H9 (cell line): ENCODE data around the gene C1QTNF6. TPM values are rescaled to one million over a fixed set of nuclear protein-coding genes. Genes with fewer than 3 reads are reported as not detected.

ENCODE experiments used
- DNase-seq: peaks from one replicate; pipeline ENCODE4 v3.0.0-alpha.2; 2017
- H2AFZ ChIP-seq: one replicate; pipeline ENCODE4 v1.6.1; 2013; ENCODE audit warnings: mild to moderate bottlenecking, low read length, control low read depth, moderate library complexity
- H2AK5ac ChIP-seq: 2 replicates; pipeline ENCODE4 v1.6.1; 2013; ENCODE audit warnings: low read length, control low read depth, mixed read lengths; ENCODE audit not compliant: insufficient read length
- H2BK120ac ChIP-seq: one replicate; pipeline ENCODE4 v1.6.1; 2013; ENCODE audit warnings: low read depth, mild to moderate bottlenecking, low read length, control low read depth, inconsistent platforms; ENCODE audit not compliant: poor library complexity, severe bottlenecking
- H2BK12ac ChIP-seq: 2 replicates; pipeline ENCODE4 v1.6.1; 2013; ENCODE audit warnings: low read length, control low read depth, mixed read lengths, low read depth; ENCODE audit not compliant: insufficient read length
- H2BK15ac ChIP-seq: 2 replicates; pipeline ENCODE4 v1.6.1; 2013; ENCODE audit warnings: low read depth, low read length, control low read depth
- H2BK20ac ChIP-seq: one replicate; pipeline ENCODE4 v1.6.1; 2013; ENCODE audit warnings: low read depth, mild to moderate bottlenecking, low read length, control low read depth, inconsistent platforms; ENCODE audit not compliant: poor library complexity, severe bottlenecking
- H2BK5ac ChIP-seq: 2 replicates; pipeline ENCODE4 v1.6.1; 2013; ENCODE audit warnings: low read length, control low read depth, mixed read lengths; ENCODE audit not compliant: insufficient read length
- H3K14ac ChIP-seq: 2 replicates; pipeline ENCODE4 v1.6.1; 2013; ENCODE audit warnings: low read length, control low read depth; ENCODE audit not compliant: insufficient read depth
- H3K18ac ChIP-seq: 2 replicates; pipeline ENCODE4 v1.6.1; 2013; ENCODE audit warnings: low read depth, mild to moderate bottlenecking, mixed read lengths, low read length, control low read depth; ENCODE audit not compliant: insufficient read length
- H3K23ac ChIP-seq: 2 replicates; pipeline ENCODE4 v1.6.1; 2013; ENCODE audit warnings: low read length, control low read depth, mixed read lengths, low read depth; ENCODE audit not compliant: insufficient read length
- H3K23me2 ChIP-seq: 2 replicates; pipeline ENCODE4 v1.6.1; 2013; ENCODE audit warnings: low read depth, mild to moderate bottlenecking, mixed read lengths, low read length, control low read depth; ENCODE audit not compliant: insufficient read length, poor library complexity, severe bottlenecking
- H3K27ac ChIP-seq: 2 replicates; pipeline ENCODE4 v1.5.1; 2013; ENCODE audit warnings: low read length, control low read depth, mixed read lengths, low read depth; ENCODE audit not compliant: insufficient read length
- H3K27me3 ChIP-seq: 2 replicates; pipeline ENCODE4 v1.6.1; 2013; ENCODE audit warnings: low read length, control low read depth, inconsistent platforms; ENCODE audit not compliant: insufficient read depth
- H3K4ac ChIP-seq: 2 replicates; pipeline ENCODE4 v1.6.1; 2013; ENCODE audit warnings: low read depth, mild to moderate bottlenecking, control low read depth, inconsistent platforms, low read length, moderate library complexity
- H3K4me1 ChIP-seq: 2 replicates; pipeline ENCODE4 v1.6.1; 2013; ENCODE audit warnings: low read length, control low read depth, inconsistent platforms; ENCODE audit not compliant: insufficient read depth
- H3K4me2 ChIP-seq: 2 replicates; pipeline ENCODE4 v1.6.1; 2013; ENCODE audit warnings: low read length, control low read depth, mixed read lengths; ENCODE audit not compliant: insufficient read length, insufficient read depth
- H3K56ac ChIP-seq: 2 replicates; pipeline ENCODE4 v1.6.1; 2013; ENCODE audit warnings: low read depth, mild to moderate bottlenecking, mixed read lengths, low read length, control low read depth; ENCODE audit not compliant: insufficient read length
- H3K79me1 ChIP-seq: 2 replicates; pipeline ENCODE4 v1.6.1; 2013; ENCODE audit warnings: low read depth, mild to moderate bottlenecking, moderate library complexity, low read length, control low read depth, inconsistent platforms; ENCODE audit not compliant: insufficient read depth, poor library complexity, severe bottlenecking
- H3K79me2 ChIP-seq: 2 replicates; pipeline ENCODE4 v1.6.1; 2013; ENCODE audit warnings: low read length, control low read depth, inconsistent platforms; ENCODE audit not compliant: insufficient read depth
- H3K9ac ChIP-seq: 2 replicates; pipeline ENCODE4 v1.6.1; 2013; ENCODE audit warnings: low read length, control low read depth, mixed read lengths; ENCODE audit not compliant: insufficient read length; ENCODE audit errors: extremely low read depth
- H3K9me3 ChIP-seq: one replicate; pipeline ENCODE4 v1.6.1; 2013; ENCODE audit warnings: low read depth, low read length, inconsistent platforms; ENCODE audit not compliant: control insufficient read depth
- H3T11ph ChIP-seq: one replicate; pipeline ENCODE4 v1.6.1; 2013; ENCODE audit warnings: mild to moderate bottlenecking, low read length, control low read depth, inconsistent platforms
- H4K20me1 ChIP-seq: one replicate; pipeline ENCODE4 v1.6.1; 2013; ENCODE audit not compliant: control insufficient read depth, insufficient read length, insufficient read depth
- H4K5ac ChIP-seq: 2 replicates; pipeline ENCODE4 v1.6.1; 2013; ENCODE audit warnings: low read depth, mild to moderate bottlenecking, mixed read lengths, low read length, control low read depth; ENCODE audit not compliant: insufficient read length
- H4K8ac ChIP-seq: replicated peaks from 2 replicates; pipeline ENCODE4 v1.6.1; 2013; ENCODE audit warnings: low read length, control low read depth, mixed read lengths, low read depth; ENCODE audit not compliant: insufficient read length
- H4K91ac ChIP-seq: 2 replicates; pipeline ENCODE4 v1.6.1; 2013; ENCODE audit warnings: low read depth, mild to moderate bottlenecking, moderate library complexity, mixed read lengths, low read length, control low read depth; ENCODE audit not compliant: insufficient read length
- H3K27ac Mint-ChIP-seq, 3 experiments: 2 replicates in 2 of 3; 3 replicates in 1 of 3; pipeline ENCODE4 v1.8.0; 2020 to 2021; ENCODE audit warnings: mixed read lengths in 3 of 3, mild to moderate bottlenecking in 1 of 3, moderate library complexity in 1 of 3
- H3K27me3 Mint-ChIP-seq: 2 replicates; pipeline ENCODE4 v1.8.0; 2021; ENCODE audit warnings: low read depth, mild to moderate bottlenecking, moderate library complexity, mixed read lengths
- H3K36me3 Mint-ChIP-seq, 3 experiments: 2 replicates in 2 of 3; 3 replicates in 1 of 3; pipeline ENCODE4 v1.8.0; 2020 to 2021; ENCODE audit warnings: low read depth in 3 of 3, mixed read lengths in 3 of 3; ENCODE audit not compliant: insufficient read depth in 1 of 3
- H3K4me1 Mint-ChIP-seq, 2 experiments: 2 replicates each; pipeline ENCODE4 v1.8.0; 2020; ENCODE audit warnings: mixed read lengths in 2 of 2
- H3K4me3 Mint-ChIP-seq, 2 experiments: 2 replicates in 1 of 2; 3 replicates in 1 of 2; pipeline ENCODE4 v1.8.0; 2020 to 2021; ENCODE audit warnings: mild to moderate bottlenecking in 2 of 2, mixed read lengths in 2 of 2, moderate library complexity in 1 of 2
- H3K9me3 Mint-ChIP-seq, 2 experiments: 2 replicates in 1 of 2; 3 replicates in 1 of 2; pipeline ENCODE4 v1.8.0; 2020; ENCODE audit warnings: mild to moderate bottlenecking in 2 of 2, mixed read lengths in 2 of 2, moderate library complexity in 1 of 2
- WGBS: extraction: QIAGEN DNeasy Blood & Tissue Kit; methylation state at CpG from one replicate; pipeline ENCODE4 v1.1.7; 2013; ENCODE audit warnings: missing lambda C conversion rate, low lambda C conversion rate, mixed read lengths; ENCODE audit not compliant: insufficient read length; ENCODE audit errors: extremely low coverage; 5-methylcytosine and 5-hydroxymethylcytosine counted together
- total RNA-seq: library from RNA; stranded (reverse); gene quantifications from 2 replicates; pipeline ENCODE4 v1.2.1, GENCODE V29; 2021
- TF ChIP-seq, protein P1 (sequence below): fragments of 200-600 bp; sonication (generic); conservative IDR thresholded peaks from 3 replicates; pipeline ENCODE4 v1.8.0; 2021; ENCODE audit warnings: antibody characterized with exemption, mild to moderate bottlenecking

C1QTNF6 gene
- total RNA-seq, 1 experiment from 2014 or later, result 5.0 TPM

GRCh38 chr22:37184380-37184755 lies 3.7 kb downstream of the C1QTNF6 start:
- H2AK5ac ChIP-seq, result no peak overlapping the region
- Mint-ChIP-seq H3K4me1 (peaks cover 23 to 40% of the 10 kb centered on the region in 2 experiments), H3K9me3 (no peaks in the 10 kb centered on the region), H3K4me3 (no peak overlapping the region), H3K27me3 (peaks cover 2% of the 10 kb centered on the region), H3K27ac (no peak overlapping the region), H3K36me3 (peaks cover 0 to 1% (median 0%) of the 10 kb centered on the region in 3 experiments; a peak in 2 of 7 replicates)
- H2BK12ac ChIP-seq, result no peak overlapping the region
- H4K20me1 ChIP-seq, result no peaks in the 10 kb centered on the region
- H2BK15ac ChIP-seq, result no peak overlapping the region
- H2BK5ac ChIP-seq, result no peak overlapping the region
- no peak overlapping the region for H3K27ac ChIP-seq
- H4K91ac ChIP-seq, result no peak overlapping the region
- no peaks in the 10 kb centered on the region for H3K79me2 ChIP-seq
- no peak overlapping the region for H4K8ac ChIP-seq
- H3K4ac ChIP-seq, result no peak overlapping the region
- TF ChIP-seq, protein P1, sequence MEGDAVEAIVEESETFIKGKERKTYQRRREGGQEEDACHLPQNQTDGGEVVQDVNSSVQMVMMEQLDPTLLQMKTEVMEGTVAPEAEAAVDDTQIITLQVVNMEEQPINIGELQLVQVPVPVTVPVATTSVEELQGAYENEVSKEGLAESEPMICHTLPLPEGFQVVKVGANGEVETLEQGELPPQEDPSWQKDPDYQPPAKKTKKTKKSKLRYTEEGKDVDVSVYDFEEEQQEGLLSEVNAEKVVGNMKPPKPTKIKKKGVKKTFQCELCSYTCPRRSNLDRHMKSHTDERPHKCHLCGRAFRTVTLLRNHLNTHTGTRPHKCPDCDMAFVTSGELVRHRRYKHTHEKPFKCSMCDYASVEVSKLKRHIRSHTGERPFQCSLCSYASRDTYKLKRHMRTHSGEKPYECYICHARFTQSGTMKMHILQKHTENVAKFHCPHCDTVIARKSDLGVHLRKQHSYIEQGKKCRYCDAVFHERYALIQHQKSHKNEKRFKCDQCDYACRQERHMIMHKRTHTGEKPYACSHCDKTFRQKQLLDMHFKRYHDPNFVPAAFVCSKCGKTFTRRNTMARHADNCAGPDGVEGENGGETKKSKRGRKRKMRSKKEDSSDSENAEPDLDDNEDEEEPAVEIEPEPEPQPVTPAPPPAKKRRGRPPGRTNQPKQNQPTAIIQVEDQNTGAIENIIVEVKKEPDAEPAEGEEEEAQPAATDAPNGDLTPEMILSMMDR, result no peak
- no peak overlapping the region for H3K14ac ChIP-seq
- H2BK120ac ChIP-seq, result no peak overlapping the region
- H3K4me1 ChIP-seq, result peaks cover 5% of the 10 kb centered on the region
- no peak overlapping the region for H3K4me2 ChIP-seq
- H3K23ac ChIP-seq, result no peak overlapping the region
- H2BK20ac ChIP-seq, result no peak overlapping the region
- no peak overlapping the region for H3T11ph ChIP-seq
- WGBS, result no CpG with 5 or more reads among the region's 12 CpGs
- no peaks in the 10 kb centered on the region for H3K27me3 ChIP-seq
- DNase-seq, result no peak
- H3K79me1 ChIP-seq, result no peaks in the 10 kb centered on the region
- H3K18ac ChIP-seq, result no peak overlapping the region
- H3K9me3 ChIP-seq, result no peaks in the 10 kb centered on the region
- H3K9ac ChIP-seq, result no peak overlapping the region
- peaks cover 9% of the 10 kb centered on the region for H3K23me2 ChIP-seq
- no peak overlapping the region for H4K5ac ChIP-seq
- no peak overlapping the region for H3K56ac ChIP-seq
- no peak overlapping the region for H2AFZ ChIP-seq
